Testis (tissue), 3 donors: ENCODE results near the gene MOB3B. TPM values are rescaled to one million over a fixed set of nuclear protein-coding genes. Genes with fewer than 3 reads are reported as not detected.

Source experiments
- DNase-seq: peaks from one replicate; pipeline ENCODE4 v3.0.0-alpha.2; 2019
- H3K27ac ChIP-seq, 2 donors: fragments of 200-600 bp; sonication (generic); one replicate each; pipeline ENCODE4 v1.5.1; 2019
- H3K27me3 ChIP-seq: fragments of 200-600 bp; sonication (generic); one replicate; pipeline ENCODE4 v1.5.1; 2019
- H3K36me3 ChIP-seq: fragments of 200-600 bp; sonication (generic); one replicate; pipeline ENCODE4 v1.5.1; 2017; ENCODE audit warnings: low read depth; ENCODE audit errors: missing control alignments
- H3K4me1 ChIP-seq: fragments of 200-600 bp; sonication (generic); one replicate; pipeline ENCODE4 v1.5.1; 2019
- H3K4me3 ChIP-seq, 2 donors: fragments of 200-600 bp; sonication (generic); one replicate each; pipeline ENCODE4 v1.5.1; 2017 to 2019
- H3K9me3 ChIP-seq: fragments of 200-600 bp; sonication (generic); one replicate; pipeline ENCODE4 v1.5.1; 2017
- POLR2A ChIP-seq: fragments of 450-650 bp; IDR thresholded peaks from one replicate; pipeline ENCODE4 v1.6.1; 2017; ENCODE audit warnings: antibody characterized with exemption, mild to moderate bottlenecking, moderate library complexity
- WGBS, 2 donors: methylation state at CpG; one replicate each; pipeline ENCODE4 v1.1.5; 2018; 5-methylcytosine and 5-hydroxymethylcytosine counted together
- intact Hi-C: fragments of 100-400 bp; cut with DNase I; formaldehyde crosslinking; loops from one replicate; pipeline ENCODE4 v1.15.1; 2023; ENCODE audit warnings: low total_unique reads
- polyA plus RNA-seq: library from polyadenylated mRNA; stranded (reverse); fragments of 350-450 nt; fragmentation: Illumina TruSeq; extraction: RNeasy Lipid Tissue Mini Kit (QIAGEN cat#74804); gene quantifications from one replicate; pipeline ENCODE4 v1.2.3, GENCODE V29; 2014; ENCODE audit warnings: low read depth, low replicate concordance; ENCODE audit not compliant: insufficient read depth
- total RNA-seq, 2 donors: library from RNA; depleted of rRNA; stranded (reverse); fragments of >200 nt; gene quantifications; one replicate each; pipeline ENCODE4 v1.2.3, GENCODE V29; 2016
- TF ChIP-seq, protein P1 (sequence below), 3 experiments: fragments of 450-650 bp in 2 of 3; fragments of 200-600 bp in 1 of 3; sonication (generic) in 1 of 3; IDR thresholded peaks; one replicate each; pipeline ENCODE4 v1.5.1; 2016 to 2019; ENCODE audit warnings: antibody characterized with exemption in 3 of 3, mild to moderate bottlenecking in 2 of 3, moderate library complexity in 1 of 3

The MOB3B gene
- total and polyA plus RNA-seq, 3 donors from 2014 or later: 9.1 to 23.2 (median 17.5) TPM

DNA sequence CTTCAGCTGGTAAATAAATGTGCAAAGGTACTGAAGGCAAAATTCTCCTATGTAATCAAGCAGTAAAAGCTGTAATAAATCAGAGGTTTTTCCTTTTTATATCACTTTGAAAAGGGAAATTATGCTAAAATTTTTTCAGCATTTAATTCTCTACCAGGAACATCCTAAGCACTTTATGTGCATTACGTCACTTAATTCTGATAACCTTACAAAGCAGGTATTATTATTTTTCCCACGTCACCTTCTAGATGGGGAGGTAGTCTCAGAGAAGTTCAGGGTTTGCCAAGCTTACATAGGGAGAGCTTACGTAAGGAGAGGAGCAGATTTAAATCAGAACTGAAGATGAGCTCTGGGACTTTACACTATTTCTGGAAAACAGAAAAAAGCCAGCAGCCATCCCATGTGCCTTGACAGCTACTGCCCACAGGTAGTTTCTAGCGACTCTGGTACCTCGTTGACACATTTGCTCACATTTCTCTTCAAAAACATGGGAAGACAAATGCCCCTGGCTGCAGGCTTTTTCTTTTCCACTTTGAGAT is 84.5 kb downstream of the MOB3B start:
- Histone ChIP-seq H3K4me1 (no peaks in the 10 kb centered on the region), H3K4me3 (no peak overlapping the region), H3K27me3 (no peaks in the 10 kb centered on the region), H3K36me3 (no peaks in the 10 kb centered on the region), H3K9me3 (no peaks in the 10 kb centered on the region), H3K27ac (no peak overlapping the region)
- intact Hi-C loops: no loop called here
- no peak for DNase-seq
- no peak for TF ChIP-seq POLR2A
- TF ChIP-seq, protein P1, sequence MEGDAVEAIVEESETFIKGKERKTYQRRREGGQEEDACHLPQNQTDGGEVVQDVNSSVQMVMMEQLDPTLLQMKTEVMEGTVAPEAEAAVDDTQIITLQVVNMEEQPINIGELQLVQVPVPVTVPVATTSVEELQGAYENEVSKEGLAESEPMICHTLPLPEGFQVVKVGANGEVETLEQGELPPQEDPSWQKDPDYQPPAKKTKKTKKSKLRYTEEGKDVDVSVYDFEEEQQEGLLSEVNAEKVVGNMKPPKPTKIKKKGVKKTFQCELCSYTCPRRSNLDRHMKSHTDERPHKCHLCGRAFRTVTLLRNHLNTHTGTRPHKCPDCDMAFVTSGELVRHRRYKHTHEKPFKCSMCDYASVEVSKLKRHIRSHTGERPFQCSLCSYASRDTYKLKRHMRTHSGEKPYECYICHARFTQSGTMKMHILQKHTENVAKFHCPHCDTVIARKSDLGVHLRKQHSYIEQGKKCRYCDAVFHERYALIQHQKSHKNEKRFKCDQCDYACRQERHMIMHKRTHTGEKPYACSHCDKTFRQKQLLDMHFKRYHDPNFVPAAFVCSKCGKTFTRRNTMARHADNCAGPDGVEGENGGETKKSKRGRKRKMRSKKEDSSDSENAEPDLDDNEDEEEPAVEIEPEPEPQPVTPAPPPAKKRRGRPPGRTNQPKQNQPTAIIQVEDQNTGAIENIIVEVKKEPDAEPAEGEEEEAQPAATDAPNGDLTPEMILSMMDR (IDR thresholded peaks at IDR 0.05): no peak
- WGBS, 2 donors: 86 to 88% methylated on average over 5 of the region's 5 CpGs

GRCh38 chr9:27442464-27442863 is 87.2 kb downstream of the MOB3B start:
- no peaks in the 10 kb centered on the region for H3K36me3 ChIP-seq
- H3K27ac ChIP-seq: no peak overlapping the region
- H3K9me3 ChIP-seq: no peaks in the 10 kb centered on the region
- intact Hi-C loops: no loop called here
- H3K27me3 ChIP-seq: no peaks in the 10 kb centered on the region
- H3K4me1 ChIP-seq: peaks cover 7% of the 10 kb centered on the region
- WGBS, 2 donors: 75 to 86% methylated on average over 4 of the region's 4 CpGs
- DNase-seq: no peak
- no peak overlapping the region for H3K4me3 ChIP-seq
- TF ChIP-seq POLR2A: no peak
- TF ChIP-seq, protein P1 (IDR thresholded peaks at IDR 0.05): no peak

GRCh38 chr9:27441741-27442070 is 87.9 kb downstream of the MOB3B start:
- intact Hi-C loops: no loop called here
- Histone ChIP-seq H3K27ac (no peak overlapping the region), H3K36me3 (no peaks in the 10 kb centered on the region), H3K4me1 (peaks cover 11% of the 10 kb centered on the region), H3K27me3 (no peaks in the 10 kb centered on the region), H3K9me3 (no peaks in the 10 kb centered on the region), H3K4me3 (no peak overlapping the region)
- 89 to 94% methylated on average over 4 of the region's 4 CpGs for WGBS, 2 donors
- DNase-seq: no peak
- TF ChIP-seq POLR2A: no peak
- TF ChIP-seq, protein P1 (IDR thresholded peaks at IDR 0.05): no peak

- H3K27me3 ChIP-seq: no peaks in the 10 kb centered on the region
- H3K4me1 ChIP-seq: peaks cover 11% of the 10 kb centered on the region
- TF ChIP-seq, protein P1 (IDR thresholded peaks at IDR 0.05): no peak
- TF ChIP-seq POLR2A: no peak
- intact Hi-C loops: no loop called here
- DNase-seq: no peak
- H3K27ac ChIP-seq: no peak overlapping the region
- H3K9me3 ChIP-seq: no peaks in the 10 kb centered on the region
- no peaks in the 10 kb centered on the region for H3K36me3 ChIP-seq
- WGBS, 2 donors: 96 to 99% methylated on average over 5 of the region's 5 CpGs
- H3K4me3 ChIP-seq: no peak overlapping the region
These were observed 88.5 kb downstream of the MOB3B start for GRCh38 chr9:27440888-27441740.
